ENCODE results near the gene GRK5.

- TF ChIP-seq CTCF (IDR thresholded peaks at IDR 0.05) = no peak
- no peak for TF ChIP-seq POLR2A (IDR thresholded peaks at IDR 0.05)
Measured at GRCh38 chr10:119341459-119342301, 134.3 kb downstream of the GRK5 start.

Data from lower leg skin (tissue), 3 donors.